Neuronal stem cell (in vitro differentiated cells): ENCODE results near the gene FCRLB.

ENCODE experiments used
- DNase-seq: peaks from one replicate; pipeline ENCODE4 v3.0.0-alpha.2; 2013; ENCODE audit warnings: low spot score
- H2AFZ ChIP-seq: one replicate; pipeline ENCODE4 v1.6.1; 2013; ENCODE audit warnings: mild to moderate bottlenecking, low read length, inconsistent platforms
- H2AK5ac ChIP-seq: 2 replicates; pipeline ENCODE4 v1.6.1; 2013; ENCODE audit warnings: low read depth, mild to moderate bottlenecking, inconsistent platforms, low read length, moderate library complexity, mixed read lengths
- H2BK120ac ChIP-seq: 2 replicates; pipeline ENCODE4 v1.6.1; 2013; ENCODE audit warnings: low read depth, mild to moderate bottlenecking, inconsistent platforms, low read length, moderate library complexity, mixed read lengths
- H2BK12ac ChIP-seq: one replicate; pipeline ENCODE4 v1.6.1; 2013; ENCODE audit warnings: low read length, inconsistent platforms
- H2BK15ac ChIP-seq: 2 replicates; pipeline ENCODE4 v1.6.1; 2013; ENCODE audit warnings: mild to moderate bottlenecking, low read length, inconsistent platforms, mixed read lengths
- H2BK5ac ChIP-seq: one replicate; pipeline ENCODE4 v1.6.1; 2013; ENCODE audit warnings: inconsistent platforms, mild to moderate bottlenecking, low read length, moderate library complexity
- H3K14ac ChIP-seq: one replicate; pipeline ENCODE4 v1.6.1; 2013; ENCODE audit warnings: low read length, inconsistent platforms
- H3K18ac ChIP-seq: 2 replicates; pipeline ENCODE4 v1.6.1; 2013; ENCODE audit warnings: low read length, inconsistent platforms
- H3K23ac ChIP-seq: 2 replicates; pipeline ENCODE4 v1.6.1; 2013; ENCODE audit warnings: low read depth, mild to moderate bottlenecking, mixed read lengths, low read length, inconsistent platforms; ENCODE audit not compliant: poor library complexity
- H3K27ac ChIP-seq: replicated peaks from 3 replicates; pipeline ENCODE4 v1.5.1; 2013; ENCODE audit warnings: low read length, inconsistent platforms
- H3K27me3 ChIP-seq, 3 experiments: 2 replicates each; pipeline ENCODE4 v1.6.1; 2013; ENCODE audit warnings: low read length in 3 of 3, mild to moderate bottlenecking in 2 of 3, inconsistent platforms in 1 of 3, low read depth in 1 of 3, mixed read lengths in 1 of 3, moderate library complexity in 1 of 3; ENCODE audit not compliant: control insufficient read depth in 3 of 3, insufficient read depth in 3 of 3
- H3K36me3 ChIP-seq, 2 donors: replicated peaks in 1 of 2; 2 replicates each; pipeline ENCODE4 v1.6.1; 2013; ENCODE audit warnings: low read length in 2 of 2; ENCODE audit not compliant: control insufficient read depth in 2 of 2, insufficient read depth in 2 of 2
- H3K4ac ChIP-seq: 2 replicates; pipeline ENCODE4 v1.6.1; 2013; ENCODE audit warnings: inconsistent platforms, mild to moderate bottlenecking, low read length, moderate library complexity
- H3K4me1 ChIP-seq, 2 donors: 1 replicate in 1 of 2; 2 replicates in 1 of 2; pipeline ENCODE4 v1.6.1; 2013; ENCODE audit warnings: low read length in 2 of 2, low read depth in 1 of 2; ENCODE audit not compliant: control insufficient read depth in 2 of 2, insufficient read depth in 1 of 2
- H3K4me2 ChIP-seq: one replicate; pipeline ENCODE4 v1.6.1; 2013; ENCODE audit warnings: mild to moderate bottlenecking, low read length, inconsistent platforms; ENCODE audit not compliant: insufficient read depth, poor library complexity, severe bottlenecking
- H3K4me3 ChIP-seq, 2 donors: 2 replicates each; pipeline ENCODE4 v1.5.1; 2013; ENCODE audit warnings: low read length in 2 of 2, mild to moderate bottlenecking in 2 of 2, inconsistent platforms in 1 of 2, moderate library complexity in 1 of 2
- H3K79me1 ChIP-seq: one replicate; pipeline ENCODE4 v1.6.1; 2013; ENCODE audit warnings: low read depth, mild to moderate bottlenecking, inconsistent platforms, low read length, moderate library complexity
- H3K9ac ChIP-seq: one replicate; pipeline ENCODE4 v1.6.1; 2013; ENCODE audit warnings: mild to moderate bottlenecking, low read depth, low read length, inconsistent platforms; ENCODE audit not compliant: poor library complexity
- H3K9me3 ChIP-seq, 2 donors: replicated peaks in 1 of 2; 2 replicates each; pipeline versions ENCODE3 to v1.6.1; 2013; ENCODE audit warnings: low read length in 2 of 2, mild to moderate bottlenecking in 2 of 2, inconsistent platforms in 1 of 2, low read depth in 1 of 2, mixed read lengths in 1 of 2, moderate library complexity in 1 of 2; ENCODE audit not compliant: control insufficient read depth in 2 of 2, insufficient read depth in 1 of 2
- H4K8ac ChIP-seq: one replicate; pipeline ENCODE4 v1.6.1; 2013; ENCODE audit warnings: low read depth, mild to moderate bottlenecking, inconsistent platforms, low read length, moderate library complexity
- H4K91ac ChIP-seq: one replicate; pipeline ENCODE4 v1.6.1; 2013; ENCODE audit warnings: low read length, low read depth, mild to moderate bottlenecking, inconsistent platforms; ENCODE audit not compliant: poor library complexity
- WGBS, 2 donors: extraction: QIAGEN DNeasy Blood & Tissue Kit; methylation state at CpG; one replicate each; pipeline ENCODE4 v1.1.7; 2013; ENCODE audit warnings: missing lambda C conversion rate in 2 of 2, mixed read lengths in 1 of 2; ENCODE audit not compliant: insufficient read length in 2 of 2, insufficient replicate concordance in 1 of 2; ENCODE audit errors: extremely low coverage in 2 of 2; 5-methylcytosine and 5-hydroxymethylcytosine counted together

Gene FCRLB

DNA sequence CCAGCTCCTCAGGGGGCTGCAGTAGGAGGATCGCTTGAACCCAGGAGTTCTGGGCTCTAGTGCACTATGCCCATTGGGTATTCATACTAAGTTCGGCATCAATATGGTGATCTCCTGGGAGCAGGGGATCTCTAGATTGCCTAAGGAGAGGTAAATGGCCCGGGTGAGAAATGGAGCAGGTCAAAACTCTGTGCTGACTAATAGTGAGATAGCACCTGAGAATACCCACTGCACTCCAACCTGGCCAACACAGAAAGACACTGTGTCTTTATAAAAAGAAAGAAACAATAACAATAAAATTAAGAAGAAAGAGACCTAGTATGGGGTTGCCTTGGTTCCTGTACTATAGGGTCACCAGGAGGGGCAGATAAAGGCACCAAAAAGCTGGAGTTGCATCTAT, 14.5 kb downstream of the FCRLB start:
- Histone ChIP-seq H3K14ac (no peak overlapping the region), H3K9ac (no peak overlapping the region), H2BK120ac (no peak overlapping the region), H3K36me3 (no peaks in the 10 kb centered on the region), H3K27ac (no peak overlapping the region), H3K23ac (no peak overlapping the region), H3K4me2 (no peak overlapping the region), H4K8ac (no peak overlapping the region), H3K27me3 (peaks cover 0 to 78% (median 0%) of the 10 kb centered on the region in 3 experiments), H2AFZ (no peak overlapping the region), H3K18ac (no peak overlapping the region), H3K4ac (no peak overlapping the region), H2BK5ac (no peak overlapping the region), H4K91ac (no peak overlapping the region), H3K4me1 (no peaks in the 10 kb centered on the region), H2AK5ac (no peak overlapping the region), H3K9me3 (no peaks in the 10 kb centered on the region), H3K4me3 (no peak overlapping the region), H2BK15ac (no peak overlapping the region), H3K79me1 (no peaks in the 10 kb centered on the region), H2BK12ac (no peak overlapping the region)
- no CpG with 5 or more reads among the region's 3 CpGs for WGBS, 2 donors
- DNase-seq: no peak

DNA sequence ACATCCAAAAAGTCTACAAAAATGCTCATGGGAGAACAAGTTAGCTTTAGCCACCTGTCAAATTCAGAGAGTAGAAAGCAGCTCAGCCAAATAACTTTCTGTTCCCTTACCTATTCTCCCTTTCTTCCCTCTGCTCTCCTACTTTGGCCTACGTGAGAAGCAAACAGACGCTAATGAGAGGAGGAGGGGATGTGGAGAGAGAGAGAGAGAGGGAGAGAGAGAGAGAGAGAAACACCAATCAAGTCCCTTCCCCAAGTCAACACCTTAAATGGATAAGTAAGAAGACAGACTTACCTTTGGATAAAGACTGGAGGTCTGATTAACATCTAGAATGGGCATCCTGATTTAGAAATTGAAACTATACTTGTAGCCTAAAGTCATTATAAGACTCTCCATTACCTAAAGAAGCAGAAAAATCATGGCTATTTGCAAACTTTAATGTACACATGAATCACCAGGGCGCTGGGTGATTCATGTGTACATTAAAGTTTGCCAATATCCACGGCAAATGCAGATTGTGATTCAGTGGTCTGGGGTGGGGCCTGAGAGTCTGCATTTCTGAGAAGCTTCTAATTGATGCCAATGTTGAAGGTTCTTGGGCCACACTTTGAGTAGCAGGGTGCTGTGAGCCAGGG, 15.1 kb downstream of the FCRLB start:
- H2AFZ ChIP-seq: no peak overlapping the region
- no peak overlapping the region for H4K91ac ChIP-seq
- H3K4me3 ChIP-seq: no peak overlapping the region
- H3K9me3 ChIP-seq: no peaks in the 10 kb centered on the region
- H3K27me3 ChIP-seq: peaks cover 0 to 72% (median 0%) of the 10 kb centered on the region in 3 experiments
- DNase-seq: no peak
- H3K4me2 ChIP-seq: no peak overlapping the region
- no peaks in the 10 kb centered on the region for H3K79me1 ChIP-seq
- WGBS, 2 donors: no CpG with 5 or more reads among the region's 4 CpGs
- no peak overlapping the region for H2BK5ac ChIP-seq
- no peaks in the 10 kb centered on the region for H3K4me1 ChIP-seq
- H4K8ac ChIP-seq: no peak overlapping the region
- H2AK5ac ChIP-seq: no peak overlapping the region
- H3K4ac ChIP-seq: no peak overlapping the region
- H2BK12ac ChIP-seq: no peak overlapping the region
- no peak overlapping the region for H3K9ac ChIP-seq
- H3K23ac ChIP-seq: no peak overlapping the region
- no peak overlapping the region for H3K27ac ChIP-seq
- H3K36me3 ChIP-seq: no peaks in the 10 kb centered on the region
- H2BK15ac ChIP-seq: no peak overlapping the region
- no peak overlapping the region for H3K14ac ChIP-seq
- H3K18ac ChIP-seq: no peak overlapping the region
- H2BK120ac ChIP-seq: no peak overlapping the region

DNA sequence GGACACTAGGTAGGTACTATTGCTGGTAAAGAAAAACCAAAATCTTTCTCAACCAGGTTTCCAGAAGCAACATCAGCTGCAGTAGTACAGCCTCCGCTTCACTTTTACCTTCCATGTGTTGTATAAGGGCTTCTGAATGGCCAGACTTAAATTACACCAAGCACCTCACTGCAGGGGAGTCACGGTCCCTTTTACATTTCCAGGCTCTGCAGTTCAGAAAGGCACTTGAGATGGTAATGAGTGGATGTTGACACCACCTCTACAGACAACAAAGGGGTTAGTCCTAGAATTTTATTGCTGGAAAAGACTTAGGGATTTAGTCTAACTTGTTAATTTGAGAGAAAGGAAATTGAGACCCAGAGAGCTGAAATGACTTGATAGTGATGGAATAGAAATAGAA, 16.3 kb downstream of the FCRLB start:
- H3K9ac ChIP-seq: no peak overlapping the region
- H2AK5ac ChIP-seq: no peak overlapping the region
- H2BK120ac ChIP-seq: no peak overlapping the region
- no peak overlapping the region for H2BK15ac ChIP-seq
- no peaks in the 10 kb centered on the region for H3K9me3 ChIP-seq
- no peak for DNase-seq
- H3K79me1 ChIP-seq: no peaks in the 10 kb centered on the region
- H3K36me3 ChIP-seq: no peaks in the 10 kb centered on the region
- no peak overlapping the region for H3K27ac ChIP-seq
- no peak overlapping the region for H3K23ac ChIP-seq
- no peak overlapping the region for H3K18ac ChIP-seq
- no peak overlapping the region for H3K4ac ChIP-seq
- H3K4me2 ChIP-seq: no peak overlapping the region
- H3K27me3 ChIP-seq: peaks cover 0 to 63% (median 0%) of the 10 kb centered on the region in 3 experiments
- H2AFZ ChIP-seq: no peak overlapping the region
- no peak overlapping the region for H2BK12ac ChIP-seq
- WGBS, 2 donors: no CpG with 5 or more reads among the region's 2 CpGs
- H4K8ac ChIP-seq: no peak overlapping the region
- no peak overlapping the region for H2BK5ac ChIP-seq
- H3K4me1 ChIP-seq: no peaks in the 10 kb centered on the region
- no peak overlapping the region for H4K91ac ChIP-seq
- no peak overlapping the region for H3K14ac ChIP-seq
- no peak overlapping the region for H3K4me3 ChIP-seq

GRCh38 chr1:161738627-161739287, 17.4 kb downstream of the FCRLB start:
- no peak overlapping the region for H2BK12ac ChIP-seq
- H3K4ac ChIP-seq: no peak overlapping the region
- H2AFZ ChIP-seq: no peak overlapping the region
- no peak overlapping the region for H2AK5ac ChIP-seq
- H3K27me3 ChIP-seq: peaks cover 0 to 59% (median 0%) of the 10 kb centered on the region in 3 experiments
- no peaks in the 10 kb centered on the region for H3K36me3 ChIP-seq
- H3K27ac ChIP-seq: no peak overlapping the region
- H4K8ac ChIP-seq: no peak overlapping the region
- no peak overlapping the region for H3K23ac ChIP-seq
- no peak overlapping the region for H3K14ac ChIP-seq
- no peaks in the 10 kb centered on the region for H3K9me3 ChIP-seq
- no peak overlapping the region for H3K18ac ChIP-seq
- H3K4me2 ChIP-seq: no peak overlapping the region
- H2BK5ac ChIP-seq: no peak overlapping the region
- no peak overlapping the region for H2BK15ac ChIP-seq
- no CpG with 5 or more reads among the region's 4 CpGs for WGBS, 2 donors
- peaks cover 0 to 6% of the 10 kb centered on the region in 2 donors for H3K4me1 ChIP-seq
- H2BK120ac ChIP-seq: no peak overlapping the region
- no peak overlapping the region for H4K91ac ChIP-seq
- H3K79me1 ChIP-seq: no peaks in the 10 kb centered on the region
- H3K4me3 ChIP-seq: no peak overlapping the region
- no peak for DNase-seq
- no peak overlapping the region for H3K9ac ChIP-seq
